HG02642 (cell line): Measurements from ENCODE around the gene AK1.

ENCODE experiments used
- ATAC-seq: cut with Tn5 transposase; IDR thresholded peaks from one replicate; pipeline ENCODE4 v1.9.1; 2021; ENCODE audit warnings: mild to moderate bottlenecking; ENCODE audit not compliant: unreplicated experiment, poor library complexity

The AK1 gene

DNA sequence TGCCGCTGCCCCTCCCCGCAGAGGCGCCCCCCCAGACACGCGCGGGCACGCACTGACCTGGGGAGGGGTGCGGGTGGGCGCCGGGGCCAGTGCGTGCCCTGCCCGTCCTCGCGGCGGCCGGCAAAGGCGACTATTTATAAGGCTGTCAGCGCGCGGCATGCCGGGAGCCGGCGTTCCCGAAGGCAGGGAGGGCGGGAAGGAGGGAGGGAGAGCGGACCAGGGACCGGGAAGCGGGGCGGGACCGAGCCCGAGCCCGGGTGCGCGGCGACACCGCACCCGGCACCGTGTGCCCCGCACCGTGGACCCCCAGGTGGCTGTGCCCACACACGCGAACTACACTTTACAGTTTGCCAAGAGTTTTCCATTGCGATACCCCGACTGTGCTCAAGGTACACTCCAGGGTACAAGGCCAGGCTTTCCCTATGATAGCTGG lies at the start of gene AK1:
AK1 (minus strand) TSS at position 110 of the 433 bp plus-strand sequence. CDS start 3,058 bp downstream, outside the sequence.
- no peak for ATAC-seq

DNA sequence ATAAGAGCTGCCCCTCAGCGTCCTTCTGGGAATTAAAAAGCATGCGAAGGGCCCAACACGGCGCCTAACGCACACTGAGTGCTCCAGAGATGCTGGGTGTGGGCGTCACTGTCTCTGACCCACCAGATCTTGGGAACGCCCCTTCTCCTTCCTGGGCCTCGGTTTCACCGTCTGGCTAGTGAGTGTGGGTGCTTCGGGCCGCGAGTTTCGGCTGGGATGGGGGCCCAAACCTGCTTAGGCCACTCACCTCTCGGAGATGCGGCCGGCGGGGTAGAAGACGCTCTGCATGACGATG lies 49.4 kb upstream of the AK1 start:
- ATAC-seq = no peak

- no peak for ATAC-seq
Observed at GRCh38 chr9:127925959-127926905, 48.8 kb upstream of the AK1 start.

DNA sequence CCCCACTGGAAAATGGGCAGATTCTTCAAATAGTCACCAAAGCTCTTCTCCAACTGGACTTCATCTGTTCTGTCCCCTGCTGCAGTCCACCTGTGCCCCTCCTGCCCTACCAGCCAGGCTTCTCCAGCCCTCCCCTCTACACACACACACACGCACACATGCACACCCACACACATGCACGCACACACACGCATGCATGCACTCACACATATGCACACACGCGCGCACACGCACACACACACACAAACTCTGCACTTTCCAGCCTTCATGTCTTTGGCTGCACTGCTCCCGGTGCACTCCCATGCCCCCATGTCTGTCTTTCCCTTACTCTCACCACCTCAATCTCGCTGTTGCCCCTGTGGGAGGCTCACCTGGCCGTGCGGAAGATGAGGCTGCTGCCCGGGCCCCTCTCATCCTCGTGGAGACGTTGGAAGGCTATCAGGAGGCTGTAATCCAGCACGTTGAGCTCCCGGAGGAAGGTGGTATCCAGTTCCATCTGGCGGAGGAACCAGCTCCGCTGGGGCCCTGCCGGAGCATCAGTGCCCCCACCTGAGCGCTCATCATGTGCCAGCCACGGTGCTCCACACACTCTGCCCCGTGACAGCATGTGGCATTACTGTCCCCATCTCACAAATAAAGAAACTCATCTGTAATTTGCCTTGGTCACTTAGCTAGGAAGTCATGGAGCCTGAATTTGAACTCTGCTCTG lies 47.4 kb upstream of the AK1 start:
- no peak for ATAC-seq

DNA sequence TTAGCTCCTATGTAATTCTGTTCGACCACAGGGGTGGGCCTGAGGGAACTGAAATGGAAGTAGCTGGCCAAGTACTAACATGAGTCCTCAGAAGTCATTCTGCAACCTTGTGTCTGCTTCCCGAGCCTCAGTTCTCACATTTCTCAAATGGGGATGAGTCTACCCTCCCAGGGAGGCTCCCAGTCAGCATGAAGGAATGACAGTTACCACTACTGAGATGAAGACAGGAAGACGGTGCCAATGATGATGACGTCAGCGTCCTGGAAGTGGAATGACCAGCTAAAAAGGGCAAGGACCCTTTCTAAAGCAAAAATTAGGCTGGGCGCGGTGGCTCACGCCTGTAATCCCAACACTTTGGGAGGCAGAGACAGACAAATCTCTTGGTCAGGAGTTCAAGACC lies 46.3 kb upstream of the AK1 start:
- no peak for ATAC-seq

DNA sequence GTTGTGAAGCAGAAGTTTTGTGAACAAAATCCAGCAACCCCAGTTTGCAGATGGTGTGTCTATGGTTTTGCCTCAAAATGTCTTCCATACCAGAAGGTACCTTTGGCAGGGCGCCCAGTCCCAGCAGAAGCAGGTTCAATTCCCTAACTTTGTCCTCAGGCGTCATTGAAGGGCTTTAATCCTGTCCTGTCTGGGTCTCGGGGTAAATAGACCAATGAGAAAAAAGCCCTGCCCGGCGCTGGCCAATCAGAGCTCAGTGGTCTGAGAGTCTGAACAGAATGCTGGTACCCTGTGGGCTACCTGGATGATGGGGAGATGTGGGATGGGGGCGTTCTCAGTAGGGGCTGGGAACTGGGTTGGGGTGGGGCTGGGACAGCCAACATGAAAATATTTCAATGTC lies 45.6 kb upstream of the AK1 start:
- no peak for ATAC-seq

- ATAC-seq = no peak
Observed at GRCh38 chr9:127921557-127922120, 44.2 kb upstream of the AK1 start.

- no peak for ATAC-seq
Observed at GRCh38 chr9:127920794-127921193, 43.3 kb upstream of the AK1 start.

- ATAC-seq = no peak
Observed at GRCh38 chr9:127919253-127919815, 41.9 kb upstream of the AK1 start.

DNA sequence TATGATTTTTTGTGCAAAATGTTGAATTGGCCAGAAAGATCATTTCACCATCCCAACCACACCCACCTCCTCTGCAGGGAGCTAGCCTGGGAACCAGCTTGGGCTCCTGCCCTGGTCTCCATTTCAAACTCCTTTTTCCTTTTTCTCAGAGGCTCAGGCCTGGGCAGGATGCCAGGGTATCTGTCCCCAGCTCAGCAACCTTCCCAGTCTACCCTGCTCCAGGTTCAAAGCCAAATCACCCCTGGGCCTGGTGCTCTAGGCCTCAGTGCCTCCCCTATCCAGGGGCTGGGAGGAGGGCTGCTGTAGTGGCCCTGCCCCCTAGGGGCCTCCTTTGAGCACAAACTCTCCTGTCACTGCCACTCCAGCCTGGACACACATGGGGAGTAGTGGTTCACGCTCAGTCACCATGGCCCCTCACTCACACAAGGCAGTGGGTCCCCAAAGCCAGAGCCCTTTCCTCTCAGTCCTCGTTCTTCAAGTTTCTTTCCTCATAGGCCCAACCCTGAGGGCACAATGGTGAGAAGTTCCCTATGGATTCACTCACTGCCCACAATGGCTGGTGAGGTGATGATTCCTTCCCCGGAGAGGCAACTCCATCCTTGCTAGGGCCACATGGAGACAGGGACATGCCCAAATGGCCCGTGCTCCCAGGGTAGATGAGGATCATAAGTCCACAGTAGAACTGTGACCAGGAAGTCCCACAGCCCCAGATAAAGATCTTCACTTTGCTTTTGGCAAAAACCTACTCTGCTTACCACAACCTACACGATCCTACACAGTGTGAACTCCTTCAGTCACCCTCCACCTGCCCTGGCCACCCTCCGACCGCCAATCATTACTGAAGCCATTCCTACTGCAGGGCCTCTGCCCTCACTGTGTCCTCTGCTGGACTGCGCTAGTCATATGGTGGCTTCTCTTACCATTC lies 41.0 kb upstream of the AK1 start:
- no peak for ATAC-seq

DNA sequence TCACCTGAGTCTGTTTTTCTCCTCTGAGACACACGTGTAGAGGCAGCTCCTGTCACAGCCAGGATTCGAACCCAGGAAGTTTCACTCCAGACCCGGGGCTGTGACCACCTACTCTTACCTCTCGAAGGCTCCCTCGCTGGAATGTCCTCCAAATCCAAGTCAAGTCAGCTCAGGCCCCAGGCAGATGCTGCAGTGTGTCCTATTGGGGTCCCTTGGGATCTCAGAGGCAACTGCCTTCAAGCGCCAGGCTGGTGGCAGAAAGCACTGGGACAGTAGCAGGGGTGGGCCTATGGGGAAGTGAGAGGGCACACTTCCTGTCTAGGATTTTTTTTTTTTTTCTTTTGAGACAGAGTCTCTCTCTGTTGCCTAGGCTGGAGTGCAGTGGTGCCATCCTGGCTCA lies 40.1 kb upstream of the AK1 start:
- no peak for ATAC-seq

GRCh38 chr9:127916720-127917581 lies 39.5 kb upstream of the AK1 start, which contains the start of gene ST6GALNAC4:
Gene ST6GALNAC4, minus strand, starts transcription at chr9:127917041. Its CDS starts 622 bp downstream, at chr9:127916419.
- ATAC-seq = peak; percentile 81

- no peak for ATAC-seq
Observed at GRCh38 chr9:127915801-127916719, 38.6 kb upstream of the AK1 start.

GRCh38 chr9:127915325-127915752 lies 37.9 kb upstream of the AK1 start:
- no peak for ATAC-seq

DNA sequence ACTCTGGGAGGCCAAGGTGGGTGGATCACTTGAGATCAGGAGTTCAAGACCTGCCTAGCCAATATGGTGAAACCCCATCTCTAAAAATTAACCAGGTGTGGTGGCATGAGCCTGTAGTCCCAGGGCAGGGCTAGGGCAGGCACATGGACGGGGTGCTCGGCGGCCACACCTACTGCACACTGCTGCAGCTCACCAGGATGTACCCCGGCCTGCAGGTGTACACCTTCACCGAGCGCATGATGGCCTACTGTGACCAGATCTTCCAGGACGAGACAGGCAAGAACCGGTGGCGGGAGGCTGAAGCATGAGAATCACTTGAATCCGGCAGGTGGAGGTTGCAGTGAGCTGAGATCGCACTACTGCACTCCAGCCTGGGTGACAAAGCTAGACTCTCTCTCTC lies 36.2 kb upstream of the AK1 start:
- no peak for ATAC-seq

DNA sequence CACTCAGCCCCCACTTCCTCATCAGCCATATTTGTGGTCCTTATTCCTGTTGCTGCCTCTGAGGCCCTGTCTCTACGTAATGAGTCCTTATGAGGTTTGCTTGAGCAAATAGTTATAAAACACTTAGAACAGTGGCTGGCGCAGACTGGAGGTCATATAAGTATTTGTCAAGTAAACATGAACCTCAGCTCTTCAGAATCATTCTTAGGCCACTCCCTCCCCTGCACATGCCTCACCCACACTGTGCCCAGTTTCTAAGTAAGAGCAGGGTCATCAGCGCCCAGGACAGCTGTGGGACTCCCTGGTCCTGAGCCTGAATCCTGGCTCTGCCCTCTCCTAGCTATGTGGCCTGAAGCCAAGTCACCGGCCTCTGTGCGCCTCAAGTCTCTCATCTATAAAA lies 35.4 kb upstream of the AK1 start:
- no peak for ATAC-seq

DNA sequence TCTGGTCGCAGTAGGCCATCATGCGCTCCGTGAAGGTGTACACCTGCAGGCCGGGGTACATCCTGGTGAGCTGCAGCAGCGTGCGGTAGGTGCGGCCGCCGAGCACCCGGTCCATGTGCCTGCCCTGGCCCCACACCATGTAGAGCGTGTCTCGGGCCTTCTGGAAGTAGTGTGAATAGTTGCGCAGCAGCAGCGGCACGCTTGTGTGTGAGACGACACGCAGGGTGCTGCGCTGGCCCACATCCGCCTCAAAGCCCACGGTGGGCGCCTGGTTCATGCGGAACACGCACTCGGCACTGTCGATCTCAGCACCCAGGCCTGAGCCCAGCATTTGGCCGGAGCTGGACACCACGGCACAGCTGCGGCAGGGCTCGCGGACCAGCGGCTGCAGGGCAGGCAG lies 34.8 kb upstream of the AK1 start:
- ATAC-seq = no peak
